Transverse colon (tissue), 1 donor: ENCODE measurements around the gene FGF8.

ENCODE experiments used
- EP300 ChIP-seq: sonication (generic); formaldehyde crosslinking; IDR thresholded peaks from one replicate; pipeline ENCODE4 v1.6.1; 2017; ENCODE audit warnings: antibody characterized with exemption, low read depth
- POLR2A ChIP-seq: fragments of 450-650 bp; IDR thresholded peaks from one replicate; pipeline ENCODE4 v1.6.1; 2016; ENCODE audit warnings: antibody characterized with exemption, mild to moderate bottlenecking, moderate library complexity

DNA sequence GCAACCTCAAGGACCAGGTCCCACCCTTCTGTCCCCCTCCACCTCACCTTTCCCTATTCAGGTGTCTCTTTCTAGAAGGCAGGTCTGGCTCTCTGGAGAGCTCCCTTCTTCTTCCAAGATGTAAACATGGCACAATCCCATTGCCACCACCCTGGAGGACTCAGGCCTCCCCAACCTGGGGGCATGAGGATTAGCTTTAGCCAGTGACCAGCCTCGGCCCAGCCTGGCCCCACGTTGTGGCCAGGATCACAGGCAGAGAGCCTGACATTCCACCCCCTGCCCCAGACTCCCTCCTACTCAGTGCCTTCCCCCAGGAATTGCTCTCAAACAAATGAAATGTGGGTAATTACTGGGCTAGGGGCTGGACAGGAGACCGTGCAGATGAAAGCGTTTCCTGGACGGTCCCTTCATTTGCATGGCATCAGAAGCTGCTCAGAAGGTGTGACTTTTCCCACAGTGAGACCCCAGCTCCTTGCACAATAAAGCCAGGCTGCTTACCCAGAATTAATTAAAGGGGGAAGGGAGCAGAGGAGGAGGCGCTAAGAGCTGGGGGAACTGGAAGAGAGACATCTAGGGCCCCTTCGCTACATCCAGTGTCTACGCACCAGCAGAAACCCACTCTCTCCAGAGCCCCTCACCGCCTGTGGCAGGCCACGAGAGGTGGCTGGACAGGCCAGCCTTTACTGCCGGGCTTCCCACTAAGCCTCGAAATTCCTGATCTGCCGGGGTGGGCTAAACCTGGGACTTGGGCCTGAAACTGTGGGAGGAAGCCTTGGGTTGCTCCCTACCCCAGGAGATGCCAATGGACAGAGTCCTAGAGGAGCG is 7.7 kb downstream of the FGF8 start:
- TF ChIP-seq EP300, result no peak
- TF ChIP-seq POLR2A, result no peak
